CD4-positive, alpha-beta T cell (primary cell): ENCODE measurements around the gene ZNF488. TPM values are rescaled to one million over a fixed set of nuclear protein-coding genes. Genes with fewer than 3 reads are reported as not detected.

ENCODE experiments used
- ATAC-seq: fragments of 200-7000 bp; cut with Tn5 transposase; one replicate; pipeline ENCODE4 v1.10.0; 2022; ENCODE audit warnings: mild to moderate bottlenecking; ENCODE audit not compliant: poor library complexity
- CTCF ChIA-PET: fragments of 350-600 bp; sonication (Branson Sonifier 250); formaldehyde crosslinking; loops from one replicate; lab custom pipeline; 2021; ENCODE audit warnings: antibody characterized with exemption, inconsistent platforms; lab: Charles Lee
- POLR2A ChIA-PET: fragments of 350-600 bp; sonication (Branson Sonifier 250); formaldehyde crosslinking; loops from one replicate; lab custom pipeline; 2021; ENCODE audit warnings: antibody characterized with exemption, inconsistent platforms; lab: Charles Lee
- DNase-seq, 14 experiments: peaks; one replicate each; pipeline ENCODE4 v3.0.0-alpha.2; 2013 to 2020; ENCODE audit warnings: mixed read lengths in 2 of 14
- H3K27ac ChIP-seq, 2 donors: one replicate each; pipeline versions ENCODE4 v1.5.1 to v1.7.0; 2013; ENCODE audit warnings: low read length in 2 of 2, low read depth in 1 of 2, mild to moderate bottlenecking in 1 of 2
- H3K27me3 ChIP-seq, 2 experiments: 1 replicate in 1 of 2; 2 replicates in 1 of 2; pipeline versions ENCODE4 v1.6.1 to v1.7.0; 2013; ENCODE audit warnings: low read length in 2 of 2, control low read depth in 1 of 2, mild to moderate bottlenecking in 1 of 2, moderate library complexity in 1 of 2; ENCODE audit not compliant: insufficient read depth in 2 of 2, control insufficient read depth in 1 of 2
- H3K36me3 ChIP-seq: one replicate; pipeline ENCODE4 v1.6.1; 2013; ENCODE audit warnings: low read length, control low read depth; ENCODE audit not compliant: insufficient read depth
- H3K4me1 ChIP-seq: one replicate; pipeline ENCODE4 v1.6.1; 2013; ENCODE audit warnings: low read length, control low read depth; ENCODE audit not compliant: insufficient read depth
- H3K4me3 ChIP-seq: one replicate; pipeline ENCODE4 v1.5.1; 2013; ENCODE audit warnings: mild to moderate bottlenecking, low read length, moderate library complexity
- H3K9me3 ChIP-seq, 2 experiments: 1 replicate in 1 of 2; 2 replicates in 1 of 2; pipeline versions ENCODE4 v1.6.1 to v1.7.0; 2013; ENCODE audit warnings: low read length in 2 of 2, mild to moderate bottlenecking in 2 of 2, control low read depth in 1 of 2, moderate library complexity in 1 of 2; ENCODE audit not compliant: control insufficient read depth in 1 of 2, insufficient read depth in 1 of 2
- H3K27ac Mint-ChIP-seq: one replicate; pipeline ENCODE4 v1.8.0; 2020; ENCODE audit warnings: mixed read lengths
- H3K27me3 Mint-ChIP-seq: one replicate; pipeline ENCODE4 v1.8.0; 2021; ENCODE audit warnings: mixed read lengths
- H3K36me3 Mint-ChIP-seq: one replicate; pipeline ENCODE4 v1.8.0; 2021; ENCODE audit warnings: low read depth, mixed read lengths
- H3K4me1 Mint-ChIP-seq: one replicate; pipeline ENCODE4 v1.8.0; 2021; ENCODE audit warnings: low read depth, mixed read lengths
- H3K4me3 Mint-ChIP-seq: one replicate; pipeline ENCODE4 v1.8.0; 2020; ENCODE audit warnings: mild to moderate bottlenecking, mixed read lengths
- H3K9me3 Mint-ChIP-seq: one replicate; pipeline ENCODE4 v1.8.0; 2020; ENCODE audit warnings: mixed read lengths
- CTCF ChIP-seq: fragments of 200-600 bp; IDR thresholded peaks from one replicate; pipeline ENCODE4 v1.8.0; 2022; ENCODE audit warnings: antibody characterized with exemption, mild to moderate bottlenecking
- intact Hi-C, 2 experiments: fragments of 100-400 bp; cut with DNase I in 1 of 2; cut with micrococcal nuclease in 1 of 2; formaldehyde crosslinking; loops; one replicate each; pipeline versions ENCODE4 v1.15.1 to v1.9.0; 2023 to 2025; cut with DNase I, micrococcal nuclease
- total RNA-seq, 174 experiments: library from RNA in 2 of 174; stranded (reverse) in 2 of 174; gene quantifications; one replicate each; pipeline ENCODE4 v1.2.3 and lab custom pipeline; 2021 to 2026

ZNF488 gene
- total RNA-seq, 2 experiments from 2014 or later, result not detected

- Mint-ChIP-seq H3K36me3 (no peaks in the 10 kb centered on the region), H3K4me1 (peaks cover 15% of the 10 kb centered on the region), H3K9me3 (no peaks in the 10 kb centered on the region), H3K27ac (no peak overlapping the region), H3K4me3 (no peak overlapping the region), H3K27me3 (peaks cover 63% of the 10 kb centered on the region)
- ATAC-seq (no peak), DNase-seq (no peak)
- H3K27ac ChIP-seq, result no peak overlapping the region
- peaks cover 8% of the 10 kb centered on the region for H3K4me1 ChIP-seq
- ChIA-PET POLR2A (interaction anchor here (1.3 kb wide), 1 partner anchor 1095 kb away, joined by 4 read pairs; no protein-coding TSS in a partner anchor), CTCF (no interaction called here)
- H3K9me3 ChIP-seq, result peaks cover 0 to 3% of the 10 kb centered on the region in 2 experiments
- no peaks in the 10 kb centered on the region for H3K36me3 ChIP-seq
- peaks cover 20 to 32% of the 10 kb centered on the region in 2 experiments for H3K27me3 ChIP-seq
- intact Hi-C loops, result loop anchor here in 1 of 2 experiments (10.0 kb wide), 1 partner anchor 925 kb away; the partner anchor contains the start of gene MAPK8
- no peak overlapping the region for H3K4me3 ChIP-seq
- no peak for TF ChIP-seq CTCF
These were observed 4.2 kb downstream of the ZNF488 start for GRCh38 chr10:47379901-47380300.

- no peak for DNase-seq
- ATAC-seq, result no peak
- peaks cover 0 to 3% of the 10 kb centered on the region in 2 experiments for H3K9me3 ChIP-seq
- H3K4me3 ChIP-seq, result no peak overlapping the region
- no peak overlapping the region for H3K4me3 Mint-ChIP-seq
- H3K27me3 Mint-ChIP-seq, result peaks cover 64% of the 10 kb centered on the region
- CTCF ChIA-PET, result no interaction called here
- H3K4me1 ChIP-seq, result peaks cover 5% of the 10 kb centered on the region
- H3K4me1 Mint-ChIP-seq, result peaks cover 12% of the 10 kb centered on the region
- H3K27ac ChIP-seq, result no peak overlapping the region
- H3K36me3 Mint-ChIP-seq, result no peaks in the 10 kb centered on the region
- peaks cover 25 to 32% of the 10 kb centered on the region in 2 experiments for H3K27me3 ChIP-seq
- POLR2A ChIA-PET, result no interaction called here
- no peaks in the 10 kb centered on the region for H3K9me3 Mint-ChIP-seq
- no peak for TF ChIP-seq CTCF
- H3K27ac Mint-ChIP-seq, result no peak overlapping the region
- intact Hi-C loops, result no loop called here
- H3K36me3 ChIP-seq, result no peaks in the 10 kb centered on the region
These were observed 4.7 kb downstream of the ZNF488 start for GRCh38 chr10:47379445-47379785.

- POLR2A ChIA-PET, result no interaction called here
- H3K4me1 ChIP-seq, result peaks cover 1% of the 10 kb centered on the region
- no peak overlapping the region for H3K27ac ChIP-seq
- Mint-ChIP-seq H3K36me3 (no peaks in the 10 kb centered on the region), H3K9me3 (no peaks in the 10 kb centered on the region), H3K4me3 (no peak overlapping the region), H3K4me1 (peaks cover 10% of the 10 kb centered on the region), H3K27ac (no peak overlapping the region), H3K27me3 (peaks cover 66% of the 10 kb centered on the region)
- no peak overlapping the region for H3K4me3 ChIP-seq
- intact Hi-C loops, result no loop called here
- H3K27me3 ChIP-seq, result peaks cover 26 to 32% of the 10 kb centered on the region in 2 experiments
- CTCF ChIA-PET, result no interaction called here
- no peak for ATAC-seq
- DNase-seq, result no peak
- H3K9me3 ChIP-seq, result peaks cover 0 to 3% of the 10 kb centered on the region in 2 experiments
- no peaks in the 10 kb centered on the region for H3K36me3 ChIP-seq
- TF ChIP-seq CTCF, result no peak
These were observed 5.3 kb downstream of the ZNF488 start for GRCh38 chr10:47378606-47379444.
